WTC11 (cell line): ENCODE results near the gene SYTL1.

Experiments used
- CTCF ChIP-seq: fragments of 200-600 bp; IDR thresholded peaks from 2 replicates; pipeline ENCODE4 v1.8.0; 2022; ENCODE audit warnings: antibody characterized with exemption
- E2F5 ChIP-seq: sonication (generic); formaldehyde crosslinking; IDR thresholded peaks from 2 replicates; pipeline ENCODE4 v1.8.1; 2022; ENCODE audit warnings: mild to moderate bottlenecking, moderate library complexity, missing genetic modification reagents
- ETV6 ChIP-seq: sonication (generic); formaldehyde crosslinking; IDR thresholded peaks from 2 replicates; pipeline ENCODE4 v1.8.1; 2022; ENCODE audit warnings: mild to moderate bottlenecking, missing genetic modification reagents
- JUN ChIP-seq: sonication (generic); formaldehyde crosslinking; IDR thresholded peaks from 2 replicates; pipeline ENCODE4 v1.8.0; 2023; ENCODE audit warnings: mild to moderate bottlenecking, missing genetic modification reagents
- PREB ChIP-seq: sonication (generic); formaldehyde crosslinking; IDR thresholded peaks from 2 replicates; pipeline ENCODE4 v1.8.1; 2022; ENCODE audit warnings: mild to moderate bottlenecking, missing genetic modification reagents, moderate library complexity, borderline replicate concordance
- USF1 ChIP-seq: sonication (generic); formaldehyde crosslinking; IDR thresholded peaks from 2 replicates; pipeline ENCODE4 v1.8.0; 2022; ENCODE audit warnings: mild to moderate bottlenecking, missing genetic modification reagents
- ZNF121 ChIP-seq: sonication (generic); formaldehyde crosslinking; IDR thresholded peaks from 2 replicates; pipeline ENCODE4 v1.8.0; 2023; ENCODE audit warnings: missing genetic modification reagents
- ZNF281 ChIP-seq: sonication (generic); formaldehyde crosslinking; IDR thresholded peaks from 2 replicates; pipeline ENCODE4 v1.8.0; 2023; ENCODE audit warnings: mild to moderate bottlenecking, missing genetic modification reagents

- TF ChIP-seq CTCF (no peak), PREB (CRISPR knock-in tag) (no peak), ZNF121 (CRISPR knock-in tag) (no peak), ZNF281 (CRISPR knock-in tag) (no peak), USF1 (CRISPR knock-in tag) (no peak), E2F5 (no peak), ETV6 (CRISPR knock-in tag) (no peak), JUN (CRISPR knock-in tag) (no peak)
These were observed 1.8 kb downstream of the SYTL1 start for GRCh38 chr1:27343639-27344025.
